ENCODE measurements around the gene TIMM50. TPM values are rescaled to one million over a fixed set of nuclear protein-coding genes. Genes with fewer than 3 reads are reported as not detected.
"Not testable (repeated sequence)": the region's sequence is repeated elsewhere in the genome, so short reads cannot be mapped to it uniquely, and the experiment has no call there.

Gene TIMM50
- total and polyA plus RNA-seq, 9 donors, result 38.8 to 55.3 (median 48.2) TPM

GRCh38 chr19:39438270-39438934, 42.2 kb upstream of the TIMM50 start:
- no peaks in the 10 kb centered on the region for H3K27me3 ChIP-seq (ENCODE audit: control insufficient read depth, insufficient read depth, low read length)
- no peak overlapping the region for H3K4me3 ChIP-seq (ENCODE audit: low read length)
- no peak overlapping the region for H3K27ac ChIP-seq (ENCODE audit: low read length)
- H3K36me3 ChIP-seq (ENCODE audit: control insufficient read depth, insufficient read depth, low read length), result peaks cover 15% of the 10 kb centered on the region
- 72% methylated on average over 2 of the region's 9 CpGs for WGBS (ENCODE audit: insufficient coverage)
- H3K4me1 ChIP-seq (ENCODE audit: control insufficient read depth, insufficient read depth, low read length), result peaks cover 25% of the 10 kb centered on the region
- no peak for DNase-seq
- H3K9me3 ChIP-seq (replicated peaks; ENCODE audit: control insufficient read depth, low read depth, low read length), result no peaks in the 10 kb centered on the region

GRCh38 chr19:39444598-39445195, 35.9 kb upstream of the TIMM50 start:
- peaks cover 16% of the 10 kb centered on the region for H3K4me1 ChIP-seq (ENCODE audit: control insufficient read depth, insufficient read depth, low read length)
- WGBS (ENCODE audit: insufficient coverage), result 0% methylated on average over 2 of the region's 17 CpGs

GRCh38 chr19:39445196-39446111, 35.2 kb upstream of the TIMM50 start, which contains the start of gene SUPT5H:
Gene SUPT5H, plus strand, starts transcription at chr19:39445582. Its CDS starts 309 bp downstream, at chr19:39445891.
- peak; percentile 98 for DNase-seq
- Histone ChIP-seq H3K27ac (ENCODE audit: low read length) (peak within 1 kb of the TSS; percentile 97), H3K9me3 (replicated peaks; ENCODE audit: control insufficient read depth, low read depth, low read length) (no peaks in the 10 kb centered on the region), H3K4me1 (ENCODE audit: control insufficient read depth, insufficient read depth, low read length) (peaks cover 16% of the 10 kb centered on the region), H3K36me3 (ENCODE audit: control insufficient read depth, insufficient read depth, low read length) (peaks cover 22% of the 10 kb centered on the region), H3K27me3 (ENCODE audit: control insufficient read depth, insufficient read depth, low read length) (no peaks in the 10 kb centered on the region), H3K4me3 (ENCODE audit: low read length) (peak within 1 kb of the TSS; percentile 98)
- 0% methylated on average over 65 of the region's 68 CpGs for WGBS (ENCODE audit: insufficient coverage)

More at GRCh38 chr19:39444598-39445195, 35.9 kb upstream of the TIMM50 start:
- Histone ChIP-seq H3K36me3 (ENCODE audit: control insufficient read depth, insufficient read depth, low read length) (peaks cover 22% of the 10 kb centered on the region), H3K9me3 (replicated peaks; ENCODE audit: control insufficient read depth, low read depth, low read length) (no peaks in the 10 kb centered on the region), H3K4me3 (ENCODE audit: low read length) (peak overlapping the region; percentile 98), H3K27me3 (ENCODE audit: control insufficient read depth, insufficient read depth, low read length) (no peaks in the 10 kb centered on the region), H3K27ac (ENCODE audit: low read length) (peak overlapping the region; percentile 97)
- peak; percentile 56 for DNase-seq

- 88% methylated on average over 10 of the region's 16 CpGs for WGBS (ENCODE audit: insufficient coverage)
- Histone ChIP-seq H3K9me3 (replicated peaks; ENCODE audit: control insufficient read depth, low read depth, low read length) (no peaks in the 10 kb centered on the region), H3K27me3 (ENCODE audit: control insufficient read depth, insufficient read depth, low read length) (no peaks in the 10 kb centered on the region), H3K27ac (ENCODE audit: low read length) (no peak overlapping the region), H3K4me3 (ENCODE audit: low read length) (peak overlapping the region; percentile 98), H3K4me1 (ENCODE audit: control insufficient read depth, insufficient read depth, low read length) (peaks cover 16% of the 10 kb centered on the region), H3K36me3 (ENCODE audit: control insufficient read depth, insufficient read depth, low read length) (peaks cover 22% of the 10 kb centered on the region)
- DNase-seq, result no peak
Observed at GRCh38 chr19:39446365-39447084, 34.1 kb upstream of the TIMM50 start.

- Histone ChIP-seq H3K4me3 (ENCODE audit: low read length) (no peak overlapping the region), H3K36me3 (ENCODE audit: control insufficient read depth, insufficient read depth, low read length) (peaks cover 38% of the 10 kb centered on the region), H3K4me1 (ENCODE audit: control insufficient read depth, insufficient read depth, low read length) (peaks cover 16% of the 10 kb centered on the region), H3K27me3 (ENCODE audit: control insufficient read depth, insufficient read depth, low read length) (no peaks in the 10 kb centered on the region), H3K27ac (ENCODE audit: low read length) (no peak overlapping the region), H3K9me3 (replicated peaks; ENCODE audit: control insufficient read depth, low read depth, low read length) (no peaks in the 10 kb centered on the region)
- DNase-seq, result no peak
- 75% methylated on average over 3 of the region's 3 CpGs for WGBS (ENCODE audit: insufficient coverage)
Observed at GRCh38 chr19:39448271-39448670, 32.4 kb upstream of the TIMM50 start.

GRCh38 chr19:39449116-39449797, 31.4 kb upstream of the TIMM50 start:
- DNase-seq, result no peak
- Histone ChIP-seq H3K9me3 (replicated peaks; ENCODE audit: control insufficient read depth, low read depth, low read length) (no peaks in the 10 kb centered on the region), H3K4me3 (ENCODE audit: low read length) (no peak overlapping the region), H3K27me3 (ENCODE audit: control insufficient read depth, insufficient read depth, low read length) (no peaks in the 10 kb centered on the region), H3K36me3 (ENCODE audit: control insufficient read depth, insufficient read depth, low read length) (peaks cover 42% of the 10 kb centered on the region), H3K4me1 (ENCODE audit: control insufficient read depth, insufficient read depth, low read length) (peaks cover 16% of the 10 kb centered on the region), H3K27ac (ENCODE audit: low read length) (no peak overlapping the region)
- 90% methylated on average over 3 of the region's 8 CpGs for WGBS (ENCODE audit: insufficient coverage)

- not testable (repeated sequence) for H3K4me3 ChIP-seq (ENCODE audit: low read length); H3K27ac ChIP-seq (ENCODE audit: low read length); H3K9me3 ChIP-seq (replicated peaks; ENCODE audit: control insufficient read depth, low read depth, low read length); DNase-seq; H3K27me3 ChIP-seq (ENCODE audit: control insufficient read depth, insufficient read depth, low read length)
- 100% methylated on average over 5 of the region's 8 CpGs for WGBS (ENCODE audit: insufficient coverage)
- H3K4me1 ChIP-seq (ENCODE audit: control insufficient read depth, insufficient read depth, low read length), result peaks cover 12% of the 10 kb centered on the region
- H3K36me3 ChIP-seq (ENCODE audit: control insufficient read depth, insufficient read depth, low read length), result peaks cover 42% of the 10 kb centered on the region
Observed at GRCh38 chr19:39451257-39451656, 29.4 kb upstream of the TIMM50 start.

GRCh38 chr19:39463403-39463802, 17.2 kb upstream of the TIMM50 start:
- DNase-seq, result no peak
- no CpG with 5 or more reads among the region's 3 CpGs for WGBS (ENCODE audit: insufficient coverage)
- peaks cover 71% of the 10 kb centered on the region for H3K36me3 ChIP-seq (ENCODE audit: control insufficient read depth, insufficient read depth, low read length)
- H3K4me3 ChIP-seq (ENCODE audit: low read length), result no peak overlapping the region
- H3K4me1 ChIP-seq (ENCODE audit: control insufficient read depth, insufficient read depth, low read length), result no peaks in the 10 kb centered on the region
- H3K27me3 ChIP-seq (ENCODE audit: control insufficient read depth, insufficient read depth, low read length), result no peaks in the 10 kb centered on the region
- H3K9me3 ChIP-seq (replicated peaks; ENCODE audit: control insufficient read depth, low read depth, low read length), result no peaks in the 10 kb centered on the region
- no peak overlapping the region for H3K27ac ChIP-seq (ENCODE audit: low read length)

- no peak for DNase-seq
- H3K4me1 ChIP-seq (ENCODE audit: control insufficient read depth, insufficient read depth, low read length), result no peaks in the 10 kb centered on the region
- no peaks in the 10 kb centered on the region for H3K27me3 ChIP-seq (ENCODE audit: control insufficient read depth, insufficient read depth, low read length)
- H3K36me3 ChIP-seq (ENCODE audit: control insufficient read depth, insufficient read depth, low read length), result peaks cover 72% of the 10 kb centered on the region
- 89% methylated on average over 8 of the region's 18 CpGs for WGBS (ENCODE audit: insufficient coverage)
- H3K27ac ChIP-seq (ENCODE audit: low read length), result no peak overlapping the region
- no peaks in the 10 kb centered on the region for H3K9me3 ChIP-seq (replicated peaks; ENCODE audit: control insufficient read depth, low read depth, low read length)
- H3K4me3 ChIP-seq (ENCODE audit: low read length), result no peak overlapping the region
Observed at GRCh38 chr19:39465956-39466747, 14.5 kb upstream of the TIMM50 start.
